Endothelial cell (in vitro differentiated cells): Measurements from ENCODE around the gene PAPPA. TPM values are rescaled to one million over a fixed set of nuclear protein-coding genes. Genes with fewer than 3 reads are reported as not detected.

Source experiments
- DNase-seq: peaks from one replicate; pipeline ENCODE4 v3.0.0; 2021; ENCODE audit warnings: low spot score
- H3K27ac Mint-ChIP-seq: one replicate; pipeline ENCODE4 v1.8.0; 2021; ENCODE audit warnings: mixed read lengths, inconsistent platforms; ENCODE audit not compliant: unreplicated experiment
- H3K27me3 Mint-ChIP-seq: one replicate; pipeline ENCODE4 v1.8.0; 2021; ENCODE audit warnings: mild to moderate bottlenecking, moderate library complexity, mixed read lengths, inconsistent platforms; ENCODE audit not compliant: unreplicated experiment
- H3K36me3 Mint-ChIP-seq: one replicate; pipeline ENCODE4 v1.8.0; 2021; ENCODE audit warnings: mild to moderate bottlenecking, low read depth, mixed read lengths, inconsistent platforms; ENCODE audit not compliant: unreplicated experiment
- H3K4me1 Mint-ChIP-seq: one replicate; pipeline ENCODE4 v1.8.0; 2021; ENCODE audit warnings: mild to moderate bottlenecking, mixed read lengths, inconsistent platforms; ENCODE audit not compliant: unreplicated experiment
- H3K4me3 Mint-ChIP-seq: one replicate; pipeline ENCODE4 v1.8.0; 2021; ENCODE audit warnings: mild to moderate bottlenecking, mixed read lengths, inconsistent platforms; ENCODE audit not compliant: unreplicated experiment
- H3K9me3 Mint-ChIP-seq: one replicate; pipeline ENCODE4 v1.8.0; 2021; ENCODE audit warnings: mixed read lengths, inconsistent platforms; ENCODE audit not compliant: unreplicated experiment
- total RNA-seq: library from RNA; stranded (reverse); fragmentation: NEBNext Ultra II Directional; extraction: Animal tissue kit (Norgen Biotek cat#: 25700); gene quantifications from one replicate; pipeline ENCODE4 v1.2.1, GENCODE V29; 2021; ENCODE audit not compliant: unreplicated experiment
- TF ChIP-seq, protein P1 (sequence below): fragments of 200-600 bp; sonication (generic); IDR thresholded peaks from one replicate; pipeline ENCODE4 v1.5.0; 2021; ENCODE audit warnings: antibody characterized with exemption; ENCODE audit not compliant: unreplicated experiment

PAPPA gene
- total RNA-seq, 1 donor from 2014 or later, result 1.4 TPM

DNA sequence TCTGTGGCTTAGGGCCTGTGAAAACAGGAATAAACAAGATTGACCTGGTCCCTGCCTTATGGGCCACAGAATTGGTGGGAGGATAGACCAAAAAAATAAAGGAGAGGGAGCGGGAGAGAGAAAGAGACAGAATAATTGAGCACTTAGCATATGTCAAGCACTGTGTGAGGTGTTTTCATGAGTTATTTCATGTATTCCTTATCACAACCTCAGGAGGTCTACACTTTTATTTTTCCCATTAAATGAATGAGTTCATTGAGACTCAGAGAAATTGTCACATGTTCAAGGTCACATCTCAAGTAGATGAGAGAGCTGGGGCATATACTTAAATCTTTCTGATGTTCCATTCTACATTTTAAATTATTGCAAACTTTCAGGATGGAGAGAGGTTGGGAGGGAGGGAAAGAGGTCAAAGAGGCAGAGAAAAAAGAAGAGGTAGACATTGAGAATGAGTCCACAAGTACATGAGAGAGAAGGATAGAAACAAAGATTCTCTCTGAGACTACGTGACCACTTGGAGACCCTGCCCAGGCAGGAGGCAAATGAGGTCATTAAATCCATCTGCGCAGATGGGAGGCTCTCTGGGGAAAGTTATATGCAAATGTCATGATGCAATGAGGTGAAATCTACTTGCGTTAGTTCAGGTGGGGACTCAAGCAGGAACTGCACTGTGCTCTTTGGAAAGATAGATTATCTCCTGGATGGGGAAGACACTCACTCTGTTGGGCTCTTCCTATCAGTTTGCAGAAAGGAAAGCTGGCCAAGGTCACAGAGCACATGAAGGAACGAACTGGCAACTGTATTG lies 241.5 kb downstream of the PAPPA start:
- H3K4me1 Mint-ChIP-seq, result no peaks in the 10 kb centered on the region
- TF ChIP-seq, protein P1, sequence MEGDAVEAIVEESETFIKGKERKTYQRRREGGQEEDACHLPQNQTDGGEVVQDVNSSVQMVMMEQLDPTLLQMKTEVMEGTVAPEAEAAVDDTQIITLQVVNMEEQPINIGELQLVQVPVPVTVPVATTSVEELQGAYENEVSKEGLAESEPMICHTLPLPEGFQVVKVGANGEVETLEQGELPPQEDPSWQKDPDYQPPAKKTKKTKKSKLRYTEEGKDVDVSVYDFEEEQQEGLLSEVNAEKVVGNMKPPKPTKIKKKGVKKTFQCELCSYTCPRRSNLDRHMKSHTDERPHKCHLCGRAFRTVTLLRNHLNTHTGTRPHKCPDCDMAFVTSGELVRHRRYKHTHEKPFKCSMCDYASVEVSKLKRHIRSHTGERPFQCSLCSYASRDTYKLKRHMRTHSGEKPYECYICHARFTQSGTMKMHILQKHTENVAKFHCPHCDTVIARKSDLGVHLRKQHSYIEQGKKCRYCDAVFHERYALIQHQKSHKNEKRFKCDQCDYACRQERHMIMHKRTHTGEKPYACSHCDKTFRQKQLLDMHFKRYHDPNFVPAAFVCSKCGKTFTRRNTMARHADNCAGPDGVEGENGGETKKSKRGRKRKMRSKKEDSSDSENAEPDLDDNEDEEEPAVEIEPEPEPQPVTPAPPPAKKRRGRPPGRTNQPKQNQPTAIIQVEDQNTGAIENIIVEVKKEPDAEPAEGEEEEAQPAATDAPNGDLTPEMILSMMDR, result no peak
- no peaks in the 10 kb centered on the region for H3K9me3 Mint-ChIP-seq
- no peaks in the 10 kb centered on the region for H3K27me3 Mint-ChIP-seq
- no peaks in the 10 kb centered on the region for H3K36me3 Mint-ChIP-seq
- no peak overlapping the region for H3K4me3 Mint-ChIP-seq
- no peak overlapping the region for H3K27ac Mint-ChIP-seq
- no peak for DNase-seq

DNA sequence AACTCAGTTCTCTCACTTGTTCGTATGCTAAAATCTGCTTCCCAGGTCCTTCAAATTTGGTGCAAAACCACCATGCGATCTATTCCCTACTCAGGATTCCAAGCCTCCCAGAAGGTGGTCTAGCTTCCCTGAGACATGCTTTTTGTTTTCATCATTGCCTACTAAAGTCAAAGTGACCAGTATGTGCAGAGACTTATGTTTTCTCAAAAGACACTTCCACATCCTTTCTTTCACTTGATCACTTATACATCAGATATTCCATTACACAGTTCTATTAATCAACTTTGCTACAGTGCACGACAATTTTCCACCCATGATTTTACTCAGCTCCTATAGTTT lies 242.1 kb downstream of the PAPPA start:
- H3K27ac Mint-ChIP-seq, result no peak overlapping the region
- no peaks in the 10 kb centered on the region for H3K4me1 Mint-ChIP-seq
- H3K36me3 Mint-ChIP-seq, result no peaks in the 10 kb centered on the region
- DNase-seq, result no peak
- H3K4me3 Mint-ChIP-seq, result no peak overlapping the region
- H3K9me3 Mint-ChIP-seq, result no peaks in the 10 kb centered on the region
- TF ChIP-seq, protein P1, result no peak
- peaks cover 2% of the 10 kb centered on the region for H3K27me3 Mint-ChIP-seq

DNA sequence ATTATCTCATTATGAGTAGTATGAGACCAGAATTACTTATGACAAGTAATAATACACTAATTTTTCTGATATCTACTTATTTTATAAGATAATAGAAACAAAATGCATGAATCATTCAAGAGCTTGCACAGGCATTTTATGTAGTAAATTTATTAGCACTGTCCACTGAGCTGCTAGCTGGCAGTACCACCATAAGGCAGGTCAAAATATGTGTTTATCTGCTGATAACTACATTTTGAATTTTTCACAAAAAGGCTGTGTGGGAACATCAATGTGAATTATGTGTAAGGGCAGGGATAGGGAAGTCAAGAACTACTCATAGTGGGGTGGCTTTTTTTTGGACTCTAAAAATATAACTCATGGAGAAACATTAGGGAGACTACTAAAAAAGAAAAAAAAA lies 249.6 kb downstream of the PAPPA start:
- no peak overlapping the region for H3K4me3 Mint-ChIP-seq
- no peaks in the 10 kb centered on the region for H3K4me1 Mint-ChIP-seq
- H3K9me3 Mint-ChIP-seq, result no peaks in the 10 kb centered on the region
- TF ChIP-seq, protein P1, result no peak
- no peak overlapping the region for H3K27ac Mint-ChIP-seq
- peaks cover 2% of the 10 kb centered on the region for H3K27me3 Mint-ChIP-seq
- DNase-seq, result no peak
- no peaks in the 10 kb centered on the region for H3K36me3 Mint-ChIP-seq

DNA sequence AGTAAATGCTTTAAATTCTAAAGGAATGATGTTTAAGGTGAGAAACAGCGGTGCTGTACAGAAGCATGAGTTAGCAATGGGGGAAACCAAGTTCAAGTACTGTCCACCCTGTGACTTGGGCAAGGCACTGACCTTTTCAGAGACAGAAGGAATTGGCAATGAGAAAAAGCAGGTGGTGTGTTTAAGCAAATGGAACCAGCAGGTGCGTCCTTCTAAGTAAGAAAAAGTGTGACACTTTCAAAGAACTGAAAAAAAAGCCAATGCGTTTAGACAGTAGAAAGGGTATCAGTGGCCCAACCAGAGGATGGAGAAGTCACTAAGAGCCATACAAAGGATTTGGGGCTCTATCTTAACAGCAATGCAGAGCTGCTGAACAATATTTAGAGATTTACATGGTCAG lies 250.6 kb downstream of the PAPPA start:
- DNase-seq, result no peak
- Mint-ChIP-seq H3K9me3 (no peaks in the 10 kb centered on the region), H3K36me3 (no peaks in the 10 kb centered on the region), H3K4me1 (no peaks in the 10 kb centered on the region), H3K27me3 (peaks cover 2% of the 10 kb centered on the region), H3K27ac (no peak overlapping the region), H3K4me3 (no peak overlapping the region)
- TF ChIP-seq, protein P1, result no peak

DNA sequence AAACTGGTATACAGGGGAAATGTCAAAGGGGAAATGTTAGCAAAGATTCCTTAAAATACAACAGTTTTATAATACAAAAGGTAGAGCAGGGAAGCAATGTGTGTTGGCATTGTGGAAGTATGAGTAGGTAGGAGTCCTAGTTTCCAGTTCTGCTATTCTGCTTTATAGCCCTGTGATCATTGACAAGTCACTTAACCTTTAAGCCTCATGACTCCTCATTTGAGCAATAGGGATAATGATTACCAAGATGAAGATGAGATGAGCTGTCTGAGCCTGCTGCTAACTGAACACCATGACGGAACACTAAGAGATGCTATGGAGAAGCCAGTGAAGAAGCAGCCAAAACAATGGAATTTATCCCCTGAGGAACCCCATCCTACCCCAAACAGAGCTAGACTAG lies 251.7 kb downstream of the PAPPA start:
- no peaks in the 10 kb centered on the region for H3K4me1 Mint-ChIP-seq

More for the DNA sequence above, 251.7 kb downstream of the PAPPA start:
- Mint-ChIP-seq H3K9me3 (no peaks in the 10 kb centered on the region), H3K4me3 (no peak overlapping the region), H3K36me3 (no peaks in the 10 kb centered on the region), H3K27ac (no peak overlapping the region), H3K27me3 (peaks cover under 1% of the 10 kb centered on the region)
- TF ChIP-seq, protein P1, result no peak
- no peak for DNase-seq
